HepG2 (cell line): ENCODE measurements around the gene APOD. TPM values are rescaled to one million over a fixed set of nuclear protein-coding genes. Genes with fewer than 3 reads are reported as not detected.

Source experiments
- BHLHE40 ChIP-seq: IDR thresholded peaks from 2 replicates; pipeline ENCODE4 v1.6.1; 2011; ENCODE audit warnings: low read length, improper control_type of control experiment
- E2F2 ChIP-seq: sonication (generic); formaldehyde crosslinking; IDR thresholded peaks from 2 replicates; pipeline ENCODE4 v1.4.0; 2020; ENCODE audit warnings: missing genetic modification reagents, borderline replicate concordance
- EP300 ChIP-seq, 3 experiments: sonication (generic) in 1 of 3; formaldehyde crosslinking in 1 of 3; IDR thresholded peaks; 2 replicates each; pipeline versions ENCODE4 v1.5.1 to v1.6.1; 2011 to 2020; ENCODE audit warnings: low read depth in 2 of 3, low read length in 2 of 3, borderline replicate concordance in 1 of 3, improper control_type of control experiment in 1 of 3, mild to moderate bottlenecking in 1 of 3, missing genetic modification reagents in 1 of 3, moderate library complexity in 1 of 3
- FOXA3 ChIP-seq: IDR thresholded peaks from 2 replicates; pipeline ENCODE4 v1.6.1; 2016; ENCODE audit warnings: missing genetic modification reagents, missing compliant biosample characterization
- HOXA3 ChIP-seq: sonication (generic); formaldehyde crosslinking; IDR thresholded peaks from 2 replicates; pipeline ENCODE4 v1.5.0; 2020; ENCODE audit warnings: missing genetic modification reagents
- KAT7 ChIP-seq: IDR thresholded peaks from 2 replicates; pipeline ENCODE4 v1.6.1; 2018; ENCODE audit warnings: borderline replicate concordance, missing compliant biosample characterization
- KDM3A ChIP-seq: IDR thresholded peaks from 2 replicates; pipeline ENCODE4 v1.6.1; 2018; ENCODE audit warnings: low read depth, missing compliant biosample characterization
- KDM6A ChIP-seq: IDR thresholded peaks from 2 replicates; pipeline ENCODE4 v1.6.1; 2016; ENCODE audit warnings: low read depth
- SNAPC4 ChIP-seq: sonication (generic); formaldehyde crosslinking; IDR thresholded peaks from 2 replicates; pipeline ENCODE4 v1.4.0; 2020; ENCODE audit warnings: mild to moderate bottlenecking, missing genetic modification reagents
- SUZ12 ChIP-seq: fragments of 150-350 bp; IDR thresholded peaks from 2 replicates; pipeline ENCODE4 v1.6.1; 2014; ENCODE audit warnings: low read depth, low read length
- SYNCRIP ChIP-seq: fragments of 200-400 bp; formaldehyde crosslinking; IDR thresholded peaks from 2 replicates; pipeline ENCODE4 v1.6.1; 2018; ENCODE audit warnings: mild to moderate bottlenecking, low read depth, low read length; ENCODE audit not compliant: insufficient read depth
- TBX2 ChIP-seq: sonication (generic); formaldehyde crosslinking; IDR thresholded peaks from 2 replicates; pipeline ENCODE4 v1.5.0; 2020; ENCODE audit warnings: missing genetic modification reagents, mild to moderate bottlenecking, borderline replicate concordance
- ZNF142 ChIP-seq: sonication (generic); formaldehyde crosslinking; IDR thresholded peaks from 2 replicates; pipeline ENCODE4 v1.4.0; 2020; ENCODE audit warnings: missing genetic modification reagents
- ZNF232 ChIP-seq: sonication (generic); formaldehyde crosslinking; IDR thresholded peaks from 2 replicates; pipeline ENCODE4 v1.4.0; 2020; ENCODE audit warnings: missing genetic modification reagents, borderline replicate concordance
- ZNF282 ChIP-seq: fragments of 450-650 bp; IDR thresholded peaks from 2 replicates; pipeline ENCODE4 v1.6.1; 2018; ENCODE audit not compliant: partially characterized antibody
- ZNF331 ChIP-seq: sonication (generic); formaldehyde crosslinking; IDR thresholded peaks from 2 replicates; pipeline ENCODE4 v1.4.0; 2020; ENCODE audit warnings: missing genetic modification reagents
- ZNF33B ChIP-seq: sonication (generic); formaldehyde crosslinking; IDR thresholded peaks from 2 replicates; pipeline ENCODE4 v1.5.1; 2020; ENCODE audit warnings: mild to moderate bottlenecking, missing genetic modification reagents
- ZNF550 ChIP-seq: sonication (generic); formaldehyde crosslinking; IDR thresholded peaks from 2 replicates; pipeline ENCODE4 v1.4.0; 2020; ENCODE audit warnings: mild to moderate bottlenecking, missing genetic modification reagents, borderline replicate concordance
- ZNF616 ChIP-seq: sonication (generic); formaldehyde crosslinking; IDR thresholded peaks from 2 replicates; pipeline ENCODE4 v1.5.0; 2020; ENCODE audit warnings: low read depth, mild to moderate bottlenecking, missing genetic modification reagents
- polyA plus RNA-seq, 8 experiments: library from polyadenylated mRNA; depleted of rRNA in 3 of 8; stranded (reverse) in 7 of 8; unstranded in 1 of 8; fragments of >200 nt; fragmentation: Illumina TruSeq in 4 of 8; extraction: Trizol in 4 of 8; gene quantifications; 2 replicates each; pipeline versions ENCODE4 v1.2.1 to v1.2.3, GENCODE V29; 2011 to 2016; ENCODE audit warnings: low read depth in 4 of 8, missing spikeins in 1 of 8, mixed read lengths in 1 of 8; ENCODE audit not compliant: insufficient read depth in 1 of 8
- total RNA-seq, 5 experiments: library from RNA; depleted of rRNA; stranded (reverse); fragments of >200 nt; fragmentation: Illumina TruSeq; extraction: Trizol; gene quantifications; 2 replicates each; pipeline ENCODE4 v1.2.3, GENCODE V29; 2016; ENCODE audit warnings: low read depth in 1 of 5

APOD gene
- total and polyA plus RNA-seq, 2 of the 13 experiments (the other 11 are each of a cell fraction or from before 2014, with no cell fraction given) = not detected

GRCh38 chr3:195548501-195548900 is 35.2 kb downstream of the APOD start (continued):
- TF ChIP-seq SYNCRIP = no peak
- TF ChIP-seq ZNF550 (CRISPR knock-in tag) = no peak
- peak in 1 of 2 experiments; percentile 69; a peak in 2 of 4 replicates for TF ChIP-seq EP300 (IDR thresholded peaks at IDR 0.05; ENCODE audit: low read depth in 2 of 2, low read length in 2 of 2)
- TF ChIP-seq EP300 (CRISPR knock-in tag; IDR thresholded peaks at IDR 0.05; ENCODE audit: borderline replicate concordance) = peak; percentile 70; the same call in 1 of the 2 replicates
- 0 out of 2 replicates have a peak, but pooled peaks have one; percentile 2 for TF ChIP-seq ZNF331 (CRISPR knock-in tag)
- no peak for TF ChIP-seq SNAPC4
- TF ChIP-seq E2F2 = no peak
- no peak for TF ChIP-seq HOXA3 (CRISPR knock-in tag)
- TF ChIP-seq ZNF616 = no peak
- TF ChIP-seq KDM6A (CRISPR knock-in tag) = peak; percentile 45; the same call in 1 of the 2 replicates
- no peak for TF ChIP-seq ZNF282
- TF ChIP-seq SUZ12 = no peak
- TF ChIP-seq FOXA3 (CRISPR knock-in tag) = peak; percentile 40; the same call in 1 of the 2 replicates
- TF ChIP-seq KAT7 (CRISPR knock-in tag) = no peak
- TF ChIP-seq BHLHE40 = no peak
- no peak for TF ChIP-seq ZNF142 (CRISPR knock-in tag)
- no peak for TF ChIP-seq ZNF232 (CRISPR knock-in tag)
- no peak for TF ChIP-seq KDM3A
- TF ChIP-seq ZNF33B (CRISPR knock-in tag) = no peak
- peak; percentile 47; the same call in 1 of the 2 replicates for TF ChIP-seq TBX2 (CRISPR knock-in tag)
